GM19438 (cell line): Measurements from ENCODE around the gene SLC9C2.
"Not testable (repeated sequence)": the region's sequence is repeated elsewhere in the genome, so short reads cannot be mapped to it uniquely, and the experiment has no call there.

Source experiments
- ATAC-seq: cut with Tn5 transposase; IDR thresholded peaks from one replicate; pipeline ENCODE4 v1.9.1; 2021; ENCODE audit warnings: low read depth; ENCODE audit not compliant: unreplicated experiment

The SLC9C2 gene

GRCh38 chr1:173603056-173603591, at the start of gene SLC9C2:
Gene SLC9C2 (minus strand): TSS chr1:173603072. CDS start chr1:173601776, 1,296 bp downstream.
- ATAC-seq, result no peak

GRCh38 chr1:173648880-173649605, 46.2 kb upstream of the SLC9C2 start:
- no peak for ATAC-seq

GRCh38 chr1:173646656-173647055, 43.8 kb upstream of the SLC9C2 start:
- no peak for ATAC-seq

- not testable (repeated sequence) for ATAC-seq
These were observed 39.7 kb upstream of the SLC9C2 start for GRCh38 chr1:173642450-173643139.

GRCh38 chr1:173639102-173639501, 36.2 kb upstream of the SLC9C2 start:
- ATAC-seq, result no peak

GRCh38 chr1:173638043-173639021, 35.5 kb upstream of the SLC9C2 start:
- ATAC-seq, result no peak

- not testable (repeated sequence) for ATAC-seq
These were observed 34.6 kb upstream of the SLC9C2 start for GRCh38 chr1:173637236-173638042.

GRCh38 chr1:173635116-173635515, 32.2 kb upstream of the SLC9C2 start, which contains the start of gene TEX50:
Gene TEX50 (plus strand): TSS chr1:173635338. CDS start chr1:173635522, 184 bp downstream.
- ATAC-seq, result no peak

GRCh38 chr1:173628888-173629287, 26.0 kb upstream of the SLC9C2 start:
- ATAC-seq, result no peak

- ATAC-seq, result no peak
These were observed 24.4 kb upstream of the SLC9C2 start for GRCh38 chr1:173627269-173627668.

- ATAC-seq, result no peak
These were observed 14.0 kb upstream of the SLC9C2 start for GRCh38 chr1:173616859-173617258.

- ATAC-seq, result not testable (repeated sequence)
These were observed 10.2 kb upstream of the SLC9C2 start for GRCh38 chr1:173613086-173613485.

GRCh38 chr1:173608503-173609216, 5.8 kb upstream of the SLC9C2 start:
- ATAC-seq, result no peak

- no peak for ATAC-seq
These were observed 1.3 kb downstream of the SLC9C2 start for GRCh38 chr1:173601588-173601987.

GRCh38 chr1:173596097-173596825, 6.6 kb downstream of the SLC9C2 start:
- no peak for ATAC-seq

GRCh38 chr1:173591138-173591537, 11.7 kb downstream of the SLC9C2 start:
- not testable (repeated sequence) for ATAC-seq

GRCh38 chr1:173590557-173590956, 12.3 kb downstream of the SLC9C2 start:
- no peak for ATAC-seq

- ATAC-seq, result no peak
These were observed 21.3 kb downstream of the SLC9C2 start for GRCh38 chr1:173581383-173582079.
